NCI-H128 (cell line): ENCODE data around the gene COPRS.
"Not testable (repeated sequence)": the region's sequence is repeated elsewhere in the genome, so short reads cannot be mapped to it uniquely, and the experiment has no call there.

Experiments
- DNase-seq: peaks from one replicate; lab custom pipeline; 2025; ENCODE audit not compliant: unreplicated experiment; lab: John Stamatoyannopoulos, UW

COPRS gene

DNA sequence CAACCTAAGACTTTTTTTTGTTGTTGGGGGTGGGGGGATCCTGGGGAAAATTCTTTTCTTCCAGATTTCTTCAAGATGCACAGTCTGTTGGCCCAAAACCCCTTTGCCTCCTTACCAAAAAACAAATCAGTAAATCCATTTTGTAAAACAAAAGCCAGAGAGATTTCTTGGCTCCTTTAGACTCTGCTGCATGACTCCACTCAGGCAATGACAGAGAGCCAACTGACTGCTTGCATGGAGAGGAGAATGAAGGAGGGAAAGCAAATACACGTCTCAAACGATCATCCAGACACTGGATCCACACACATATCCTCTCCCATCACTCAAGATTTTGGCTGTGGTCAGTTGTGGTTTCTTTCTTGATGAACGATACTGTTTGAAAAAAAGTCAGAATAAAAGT, 13.8 kb downstream of the COPRS start:
- DNase-seq: no peak

- DNase-seq: no peak
These were observed 15.8 kb downstream of the COPRS start for GRCh38 chr17:31843070-31843745.

- DNase-seq: peak; percentile 35
These were observed 16.6 kb downstream of the COPRS start for GRCh38 chr17:31842195-31843069.

- DNase-seq: no peak
These were observed 17.2 kb downstream of the COPRS start for GRCh38 chr17:31841850-31842194.

- no peak for DNase-seq
These were observed 20.3 kb downstream of the COPRS start for GRCh38 chr17:31838636-31839225.

- no peak for DNase-seq
These were observed 23.1 kb downstream of the COPRS start for GRCh38 chr17:31835984-31836383.

DNA sequence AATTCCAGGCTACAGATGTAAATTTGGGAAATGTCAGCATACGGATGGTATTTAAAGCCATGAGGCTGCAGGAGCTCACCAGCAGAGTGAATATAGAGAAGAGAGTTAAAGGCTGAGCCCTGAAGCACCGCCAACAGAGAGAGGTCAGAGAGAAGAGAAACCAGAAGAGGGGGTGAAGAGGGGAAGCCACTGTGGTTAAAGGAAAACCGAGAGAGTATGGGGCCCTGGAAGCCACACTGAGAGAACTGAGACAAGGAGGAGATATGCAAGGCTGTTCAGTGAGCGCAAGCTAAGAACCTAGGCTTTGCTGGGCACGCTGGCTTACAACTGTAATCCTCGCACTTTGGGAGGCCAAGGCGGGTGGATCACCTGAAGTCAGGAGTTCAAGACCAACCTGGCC, 24.6 kb downstream of the COPRS start:
- DNase-seq: no peak

DNA sequence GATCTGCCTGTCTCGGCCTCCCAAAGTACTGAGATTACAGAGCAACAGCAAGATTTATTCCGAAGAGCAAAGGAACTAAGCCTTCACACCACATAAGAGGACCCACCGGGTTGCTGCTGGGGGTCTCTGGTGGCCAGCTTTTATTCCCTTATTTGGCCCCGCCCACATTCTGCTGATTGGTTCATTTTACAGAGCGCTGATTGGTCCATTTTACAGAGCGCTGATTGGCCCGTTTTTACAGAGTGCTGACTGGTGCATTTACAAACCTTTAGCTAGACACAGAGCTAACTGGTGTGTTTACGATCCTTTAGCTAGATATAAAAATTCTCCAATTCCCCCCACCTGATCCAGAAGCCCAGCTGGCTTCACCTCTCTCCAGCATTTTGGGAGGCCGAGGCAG, 26.3 kb downstream of the COPRS start:
- DNase-seq: no peak

GRCh38 chr17:31830971-31831858, 27.8 kb downstream of the COPRS start:
- no peak for DNase-seq

- no peak for DNase-seq
These were observed 29.4 kb downstream of the COPRS start for GRCh38 chr17:31829649-31830048.

GRCh38 chr17:31828955-31829354, 30.1 kb downstream of the COPRS start:
- DNase-seq: not testable (repeated sequence)

DNA sequence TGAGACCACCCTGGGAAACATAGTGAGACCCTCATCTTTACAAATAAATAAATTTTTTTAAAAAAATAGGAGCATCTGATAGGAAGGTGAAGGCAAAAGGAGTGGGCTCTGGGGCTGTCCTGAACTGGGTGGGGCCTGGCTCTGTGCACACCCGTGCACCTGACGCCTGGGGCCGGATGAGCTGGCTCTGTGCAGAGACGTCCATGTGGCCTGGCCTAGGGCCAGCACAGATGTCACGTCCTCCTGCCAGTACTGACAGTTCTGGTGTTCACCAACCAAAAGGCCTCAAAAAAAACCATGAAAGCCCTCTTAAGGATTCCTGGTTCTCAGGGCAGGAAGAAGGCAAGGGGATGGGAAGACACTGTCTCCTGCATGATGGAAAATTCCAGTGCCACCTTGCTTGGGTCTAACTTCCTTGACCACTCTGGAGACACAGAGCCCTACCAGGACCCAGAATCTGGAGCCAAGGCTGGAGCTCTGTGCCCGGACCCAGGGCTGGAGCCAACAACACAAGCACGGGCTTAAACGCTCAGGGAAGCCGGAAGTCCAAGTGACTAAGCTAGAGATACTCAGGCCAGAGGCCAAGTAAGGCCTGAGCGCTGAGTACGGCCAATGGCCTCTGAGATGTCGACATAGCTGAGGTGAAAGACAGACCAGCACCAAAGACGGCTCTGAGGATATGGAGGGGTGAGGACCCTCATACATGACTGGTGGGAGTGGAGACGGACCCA, 32.9 kb downstream of the COPRS start:
- no peak for DNase-seq

DNA sequence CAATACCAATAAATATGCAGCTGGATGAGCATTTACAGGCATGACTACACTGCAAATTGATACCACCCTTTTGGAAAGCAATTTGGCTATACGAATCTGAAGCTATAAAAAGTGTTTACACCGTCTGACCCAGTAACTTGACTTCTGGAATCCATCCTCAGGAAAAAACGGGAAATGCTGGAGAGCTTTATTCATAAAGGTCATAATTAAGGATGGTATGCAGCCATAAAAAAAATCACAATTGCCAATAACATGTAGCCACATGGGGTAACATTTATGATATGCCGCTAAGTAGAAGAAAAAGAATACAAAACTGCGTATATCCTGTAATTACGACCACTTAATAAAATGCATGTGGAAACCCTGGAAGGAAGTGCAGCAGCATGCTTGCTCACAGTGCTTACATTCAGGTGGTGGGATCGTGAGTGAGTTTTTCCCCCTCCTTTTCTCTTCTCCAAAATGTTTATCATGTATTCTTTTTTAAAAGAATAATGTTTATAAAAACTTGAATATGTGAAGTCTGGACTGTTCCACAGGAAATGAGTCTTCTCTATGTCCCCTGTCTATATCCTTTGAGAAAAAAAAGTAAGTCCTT, 34.2 kb downstream of the COPRS start:
- no peak for DNase-seq

DNA sequence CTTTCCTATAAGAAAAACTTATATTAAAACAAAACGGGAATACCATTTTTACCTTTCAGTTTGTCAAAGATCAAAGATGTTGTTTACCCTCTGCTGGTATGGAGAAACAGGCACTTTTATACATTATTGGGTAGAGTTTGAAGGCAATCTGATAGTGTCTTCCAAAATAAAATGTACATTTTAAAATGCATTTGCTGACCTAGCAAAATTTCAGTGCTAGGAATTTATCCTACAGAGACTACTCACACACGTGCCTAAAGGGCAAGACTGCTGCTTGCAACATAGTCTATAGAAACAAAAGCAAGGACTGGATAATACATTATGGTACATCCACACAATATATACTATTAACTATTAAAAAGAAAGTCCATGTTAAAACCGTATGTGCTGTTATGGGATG, 36.0 kb downstream of the COPRS start:
- DNase-seq: no peak

DNA sequence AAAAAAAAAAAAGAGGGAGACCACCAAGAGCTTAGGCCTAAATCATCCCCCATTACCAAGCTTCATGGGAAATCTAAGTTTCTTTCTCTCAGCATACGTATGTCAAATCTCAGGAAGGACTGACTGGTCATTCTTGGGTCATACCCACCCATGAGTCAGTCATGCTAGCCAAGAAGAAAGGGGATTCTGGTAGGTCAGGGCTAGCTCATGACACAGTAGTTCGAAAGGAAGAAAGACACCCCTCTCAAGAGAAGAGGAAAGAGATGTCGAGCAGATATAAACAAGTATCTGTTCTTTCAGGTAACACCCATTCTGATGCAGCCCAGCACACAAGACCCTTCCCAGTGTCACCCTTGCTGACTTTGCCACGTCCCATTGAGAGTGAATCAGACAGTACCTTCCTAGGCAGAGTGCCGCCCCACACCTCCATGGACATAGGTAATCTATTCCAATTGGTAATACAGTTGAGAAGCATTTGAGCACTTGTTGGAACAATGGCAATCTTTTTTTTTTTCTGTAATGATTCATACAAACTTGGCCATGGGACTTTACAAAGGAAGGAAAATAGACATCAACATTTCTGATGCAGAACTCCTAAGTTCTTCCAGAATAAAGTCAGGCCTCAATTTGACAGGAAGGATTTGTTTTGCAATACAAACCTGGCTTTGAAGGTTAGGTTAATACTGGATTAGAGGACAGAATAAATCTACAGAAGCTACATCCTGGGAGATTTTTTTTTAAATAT, 38.2 kb downstream of the COPRS start:
- no peak for DNase-seq

- no peak for DNase-seq
These were observed 39.5 kb downstream of the COPRS start for GRCh38 chr17:31819578-31819977.

- not testable (repeated sequence) for DNase-seq
These were observed 40.2 kb downstream of the COPRS start for GRCh38 chr17:31818863-31819262.

GRCh38 chr17:31815212-31815730, 43.8 kb downstream of the COPRS start:
- no peak for DNase-seq

DNA sequence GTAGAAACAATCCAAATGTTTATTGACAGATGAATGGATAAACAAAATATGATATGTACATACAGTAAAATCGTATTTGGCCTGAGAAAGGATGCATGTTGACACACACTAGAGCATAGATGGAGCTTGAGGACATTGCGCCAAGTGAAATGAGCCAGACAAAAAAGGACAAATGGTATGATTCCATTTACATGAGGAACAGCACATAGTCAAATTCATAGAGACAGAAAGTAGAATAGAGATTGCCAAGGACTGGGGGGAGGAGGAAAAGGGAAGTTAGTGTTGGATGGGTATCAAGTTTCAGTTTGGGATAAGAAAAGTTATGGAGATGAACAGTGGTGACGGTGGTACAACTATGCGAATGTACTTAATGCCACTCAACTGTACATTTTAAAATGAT, 47.9 kb downstream of the COPRS start:
- DNase-seq: no peak
